Body of pancreas (tissue), 4 donors: ENCODE data around the gene F12. TPM values are rescaled to one million over a fixed set of nuclear protein-coding genes. Genes with fewer than 3 reads are reported as not detected.

Experiments
- ATAC-seq: fragments of 150-250 bp; one replicate; pipeline ENCODE4 v1.9.1; 2016
- DNase-seq, 4 donors: peaks; one replicate each; pipeline ENCODE4 v3.0.0-alpha.2; 2019
- H3K27ac ChIP-seq, 4 donors: fragments of 200-600 bp; sonication (generic); 1 replicate in 3 of 4; 2 replicates in 1 of 4; pipeline versions ENCODE4 v1.5.1 to v1.6.1; 2016 to 2019; ENCODE audit warnings: mild to moderate bottlenecking in 1 of 4, mixed read lengths in 1 of 4, moderate library complexity in 1 of 4
- H3K27me3 ChIP-seq, 2 donors: fragments of 200-600 bp; sonication (generic); one replicate each; pipeline ENCODE4 v1.6.0; 2016; ENCODE audit warnings: mild to moderate bottlenecking in 1 of 2
- H3K36me3 ChIP-seq, 2 donors: fragments of 200-600 bp; sonication (generic); replicated peaks in 1 of 2; 2 replicates each; pipeline ENCODE4 v1.5.1; 2016; ENCODE audit warnings: low read depth in 2 of 2; ENCODE audit not compliant: insufficient read depth in 1 of 2
- H3K4me1 ChIP-seq: fragments of 200-600 bp; sonication (generic); one replicate; pipeline ENCODE4 v1.6.0; 2016
- H3K4me3 ChIP-seq, 2 donors: fragments of 200-600 bp; sonication (generic); 1 replicate in 1 of 2; 2 replicates in 1 of 2; pipeline ENCODE4 v1.5.1; 2016 to 2019
- H3K9me3 ChIP-seq, 3 donors: fragments of 200-600 bp; sonication (generic); 1 replicate in 2 of 3; 2 replicates in 1 of 3; pipeline ENCODE4 v1.5.1; 2016
- POLR2A ChIP-seq, 3 donors: fragments of 450-650 bp; IDR thresholded peaks; one replicate each; pipeline ENCODE4 v1.6.1; 2016; ENCODE audit warnings: antibody characterized with exemption in 3 of 3, mild to moderate bottlenecking in 2 of 3
- WGBS, 2 donors: methylation state at CpG; one replicate each; pipeline ENCODE4 v1.1.5; 2017; 5-methylcytosine and 5-hydroxymethylcytosine counted together
- intact Hi-C: fragments of 100-400 bp; cut with DNase I; formaldehyde crosslinking; loops from one replicate; pipeline ENCODE4 v1.15.1; 2023
- total RNA-seq, 2 donors: library from RNA; depleted of rRNA; stranded (reverse); fragments of >200 nt; gene quantifications; one replicate each; pipeline ENCODE4 v1.1.0, GENCODE V29; 2016
- TF ChIP-seq, protein P1 (sequence below), 7 experiments: fragments of 450-650 bp in 4 of 7; fragments of 200-600 bp in 3 of 7; sonication (generic) in 3 of 7; IDR thresholded peaks; one replicate each; pipeline ENCODE4 v1.5.1; 2016 to 2019; ENCODE audit warnings: antibody characterized with exemption in 7 of 7

Gene F12
- total RNA-seq, 2 donors from 2014 or later: 0.33 to 4.4 TPM

DNA sequence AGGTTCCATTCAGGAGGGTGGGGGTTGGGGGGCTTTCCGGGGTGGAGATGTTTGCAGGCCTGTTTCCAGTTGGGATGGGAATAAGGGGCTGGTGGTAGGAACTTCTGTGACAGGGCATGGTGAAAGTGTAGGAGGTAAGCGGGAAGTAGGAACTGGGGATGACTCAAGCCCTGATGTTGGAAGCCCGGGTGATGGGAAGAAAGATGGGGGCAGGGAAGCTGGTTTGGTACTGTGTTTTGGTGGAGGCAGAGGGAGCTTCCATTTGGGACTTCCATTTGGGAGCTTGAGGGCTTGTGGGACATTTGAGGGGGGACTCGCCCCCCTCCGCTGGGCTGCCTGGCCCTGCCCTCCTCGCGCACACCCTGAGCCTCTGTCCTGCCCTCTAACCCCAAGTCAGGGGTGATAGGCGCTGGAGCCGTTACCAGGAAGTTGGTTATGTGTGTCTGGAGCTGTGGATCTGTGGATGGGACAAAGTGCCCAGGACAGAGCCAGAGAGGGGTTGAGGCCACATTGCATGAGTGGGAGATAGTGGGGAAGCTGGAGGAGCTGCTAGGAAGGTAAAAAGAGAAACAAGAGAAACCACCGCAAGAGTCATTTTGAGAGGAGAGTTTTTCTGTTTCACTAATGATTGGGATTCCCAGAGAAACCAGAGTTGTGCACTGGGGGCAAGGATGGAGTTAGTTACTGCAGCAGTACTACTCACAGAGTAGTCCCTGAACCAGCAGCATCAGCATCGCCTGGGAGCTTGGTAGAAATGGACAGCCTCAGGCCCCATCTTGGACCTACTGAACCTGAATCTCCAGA, 45.0 kb downstream of the F12 start:
- peaks cover 59% of the 10 kb centered on the region for H3K4me1 ChIP-seq
- intact Hi-C loops: no loop called here
- no peaks in the 10 kb centered on the region for H3K9me3 ChIP-seq
- no peak overlapping the region for H3K4me3 ChIP-seq
- 87 to 89% methylated on average over 10 to 11 of the region's 11 CpGs for WGBS, 2 donors
- no peak for DNase-seq
- TF ChIP-seq, protein P1, sequence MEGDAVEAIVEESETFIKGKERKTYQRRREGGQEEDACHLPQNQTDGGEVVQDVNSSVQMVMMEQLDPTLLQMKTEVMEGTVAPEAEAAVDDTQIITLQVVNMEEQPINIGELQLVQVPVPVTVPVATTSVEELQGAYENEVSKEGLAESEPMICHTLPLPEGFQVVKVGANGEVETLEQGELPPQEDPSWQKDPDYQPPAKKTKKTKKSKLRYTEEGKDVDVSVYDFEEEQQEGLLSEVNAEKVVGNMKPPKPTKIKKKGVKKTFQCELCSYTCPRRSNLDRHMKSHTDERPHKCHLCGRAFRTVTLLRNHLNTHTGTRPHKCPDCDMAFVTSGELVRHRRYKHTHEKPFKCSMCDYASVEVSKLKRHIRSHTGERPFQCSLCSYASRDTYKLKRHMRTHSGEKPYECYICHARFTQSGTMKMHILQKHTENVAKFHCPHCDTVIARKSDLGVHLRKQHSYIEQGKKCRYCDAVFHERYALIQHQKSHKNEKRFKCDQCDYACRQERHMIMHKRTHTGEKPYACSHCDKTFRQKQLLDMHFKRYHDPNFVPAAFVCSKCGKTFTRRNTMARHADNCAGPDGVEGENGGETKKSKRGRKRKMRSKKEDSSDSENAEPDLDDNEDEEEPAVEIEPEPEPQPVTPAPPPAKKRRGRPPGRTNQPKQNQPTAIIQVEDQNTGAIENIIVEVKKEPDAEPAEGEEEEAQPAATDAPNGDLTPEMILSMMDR (IDR thresholded peaks at IDR 0.05): no peak
- TF ChIP-seq POLR2A (IDR thresholded peaks at IDR 0.05): no peak
- no peaks in the 10 kb centered on the region for H3K36me3 ChIP-seq
- no peaks in the 10 kb centered on the region for H3K27me3 ChIP-seq
- no peak for ATAC-seq
- H3K27ac ChIP-seq: no peak overlapping the region

DNA sequence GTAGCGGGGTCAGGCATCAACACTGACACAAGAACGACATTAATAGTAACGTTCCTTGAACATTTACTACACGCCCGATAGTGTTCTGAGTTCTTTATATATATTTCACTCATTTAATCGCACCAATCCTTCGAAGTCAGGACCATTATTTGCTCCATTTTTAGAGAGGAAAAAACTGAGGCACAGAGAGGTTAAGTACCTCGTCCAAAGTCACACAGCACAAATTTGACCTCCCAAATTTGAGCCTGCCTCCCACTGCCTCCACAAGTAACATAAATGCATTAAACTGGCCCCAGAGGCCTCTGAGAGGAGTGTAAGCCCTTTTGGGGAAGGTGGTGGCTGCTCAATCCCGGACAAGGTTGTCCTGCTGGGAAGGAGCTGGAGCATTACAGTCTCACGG, 45.8 kb downstream of the F12 start:
- intact Hi-C loops: no loop called here
- no peak for ATAC-seq
- 31 to 33% methylated on average over 10 of the region's 10 CpGs for WGBS, 2 donors
- no peaks in the 10 kb centered on the region for H3K9me3 ChIP-seq
- no peak for DNase-seq
- peaks cover 51% of the 10 kb centered on the region for H3K4me1 ChIP-seq
- TF ChIP-seq, protein P1 (IDR thresholded peaks at IDR 0.05): no peak
- TF ChIP-seq POLR2A (IDR thresholded peaks at IDR 0.05): no peak
- no peaks in the 10 kb centered on the region for H3K36me3 ChIP-seq
- no peaks in the 10 kb centered on the region for H3K27me3 ChIP-seq
- H3K4me3 ChIP-seq: no peak overlapping the region
- peak overlapping the region in 3 of 4 donors; percentile 51 to 75 (median 72) for H3K27ac ChIP-seq

DNA sequence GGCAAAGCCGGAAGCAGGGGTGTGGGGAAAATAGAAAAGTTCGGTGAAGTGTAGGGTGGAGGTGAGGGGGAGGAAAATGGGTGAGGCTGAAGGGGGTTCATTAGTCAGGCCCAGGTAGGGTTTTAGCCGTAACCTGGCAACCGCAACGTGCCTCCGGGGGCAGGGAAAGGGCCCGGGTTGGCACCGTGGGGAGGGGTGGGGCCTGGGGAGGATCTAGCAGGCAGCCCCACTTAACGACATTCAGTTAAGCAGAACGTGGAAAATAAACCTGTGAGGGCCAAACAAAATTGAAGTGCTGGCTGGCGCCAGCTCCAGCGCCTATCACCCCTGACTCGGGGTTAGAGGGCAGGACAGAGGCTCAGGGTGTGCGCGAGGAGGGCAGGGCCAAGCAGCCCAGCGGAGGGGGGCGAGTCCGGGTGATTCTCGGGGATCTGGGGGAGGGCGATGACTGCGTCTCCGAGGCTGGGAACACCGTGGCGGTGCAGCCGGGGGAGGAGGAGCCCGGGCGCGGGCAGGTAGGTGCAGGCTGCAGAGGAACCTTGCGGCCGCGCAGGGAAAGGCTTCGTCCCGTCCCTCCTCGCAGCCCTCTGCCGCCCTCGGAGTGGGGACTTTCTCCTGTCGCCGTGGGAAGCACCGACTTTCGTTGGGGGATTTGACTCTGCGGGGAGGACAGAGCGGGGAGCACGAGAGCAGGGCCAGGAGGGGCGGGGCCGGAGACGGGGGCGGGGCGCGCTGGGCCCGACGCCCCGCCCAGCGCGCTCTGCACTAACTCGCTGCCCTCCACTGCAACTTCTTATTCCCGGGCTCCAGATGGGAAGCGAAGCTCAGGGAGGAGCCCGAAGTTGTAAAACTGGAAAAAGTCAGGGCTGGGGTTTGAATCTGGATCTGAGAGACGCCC, 46.5 kb downstream of the F12 start:
- DNase-seq (peak; percentile 76 to 86 (median 79)), ATAC-seq (peak; percentile 66)
- intact Hi-C loops: no loop called here
- Histone ChIP-seq H3K4me1 (peaks cover 44% of the 10 kb centered on the region), H3K36me3 (no peaks in the 10 kb centered on the region), H3K4me3 (peak overlapping the region in 1 of 2 donors; percentile 25), H3K27me3 (no peaks in the 10 kb centered on the region), H3K27ac (peak overlapping the region; percentile 51 to 75 (median 68)), H3K9me3 (no peaks in the 10 kb centered on the region)
- 3 to 9% methylated on average over 29 to 54 of the region's 59 CpGs for WGBS, 2 donors
- TF ChIP-seq, protein P1 (IDR thresholded peaks at IDR 0.05): peak in 4 of 7 experiments; percentile 4 to 33 (median 20)
- peak in 2 of 3 donors; percentile 50 to 53 for TF ChIP-seq POLR2A (IDR thresholded peaks at IDR 0.05)

DNA sequence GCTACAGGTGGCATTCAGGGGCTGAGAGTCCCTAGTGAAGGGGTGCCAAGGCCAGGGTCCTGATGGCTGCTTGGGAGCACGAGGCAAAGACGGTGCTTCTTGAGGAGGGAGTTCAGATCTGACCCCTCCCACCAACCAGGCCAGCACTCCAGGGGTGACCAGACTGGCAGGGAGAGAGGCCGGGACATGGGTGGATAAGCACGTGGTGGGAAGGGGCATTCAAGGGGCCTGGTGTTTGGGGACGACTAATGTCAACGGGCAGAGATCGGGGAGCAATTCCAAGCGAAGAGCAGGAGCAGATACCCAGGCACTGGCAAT, 47.1 kb downstream of the F12 start:
- H3K27me3 ChIP-seq: no peaks in the 10 kb centered on the region
- TF ChIP-seq, protein P1 (IDR thresholded peaks at IDR 0.05): no peak
- TF ChIP-seq POLR2A (IDR thresholded peaks at IDR 0.05): no peak
- no peaks in the 10 kb centered on the region for H3K9me3 ChIP-seq
- intact Hi-C loops: no loop called here
- no peak overlapping the region for H3K4me3 ChIP-seq
- peaks cover 38% of the 10 kb centered on the region for H3K4me1 ChIP-seq
- WGBS, 2 donors: 73 to 75% methylated on average over 6 to 8 of the region's 8 CpGs
- ATAC-seq (no peak), DNase-seq (no peak)
- H3K36me3 ChIP-seq: no peaks in the 10 kb centered on the region
- peak overlapping the region; percentile 51 to 75 (median 68) for H3K27ac ChIP-seq
